HepG2 (cell line): ENCODE measurements around the gene CCDC69. TPM values are rescaled to one million over a fixed set of nuclear protein-coding genes. Genes with fewer than 3 reads are reported as not detected.

Source experiments
- ATAC-seq: fragments of 200-7000 bp; cut with Tn5 transposase; 3 replicates; pipeline ENCODE4 v1.9.1; 2020; ENCODE audit warnings: mild to moderate bottlenecking, moderate library complexity
- BruUV-seq: library from RNA; stranded (reverse); fragments of 400-500 nt; replicated peaks from 2 replicates; lab custom pipeline; 2021; lab: Mats Ljungman, UMichigan
- CTCF ChIA-PET: fragments of 300-600 bp; formaldehyde crosslinking; extraction: SDS; loops from one replicate; lab custom pipeline; 2021; ENCODE audit warnings: low total read pairs, inconsistent platforms, low intra/inter-chr PET ratio; lab: Yijun Ruan, JAX
- POLR2A ChIA-PET: fragments of 350-600 bp; sonication (Branson Sonifier 250); formaldehyde crosslinking; loops from one replicate; lab custom pipeline; 2020; ENCODE audit warnings: antibody characterized with exemption, inconsistent platforms; lab: Yijun Ruan, JAX
- DNase-seq: peaks from one replicate; pipeline ENCODE4 v3.0.0-alpha.2; 2015; ENCODE audit warnings: low spot score
- FAIRE-seq: peaks from 3 replicates; lab custom pipeline; 2011; peaks lifted over from hg19 to GRCh38; lab: Jason Lieb, UNC
- H2AFZ ChIP-seq: one replicate; pipeline ENCODE4 v1.6.1; 2011; ENCODE audit warnings: low read length, inconsistent platforms
- H3K27ac ChIP-seq: fragments of 300-600 bp; 3 replicates; pipeline ENCODE4 v1.8.0; 2011; ENCODE audit warnings: mixed run types, mild to moderate bottlenecking, mixed read lengths, low read length, inconsistent platforms; ENCODE audit not compliant: insufficient read depth; ENCODE audit errors: extremely low read length
- H3K27me3 ChIP-seq, 2 experiments: fragments of 200-600 bp in 1 of 2; 2 replicates in 1 of 2; 3 replicates in 1 of 2; pipeline versions ENCODE4 v1.6.0 to v1.8.0; 2011; ENCODE audit warnings: low read length in 2 of 2, mild to moderate bottlenecking in 2 of 2, moderate library complexity in 2 of 2, inconsistent platforms in 1 of 2; ENCODE audit not compliant: insufficient read depth in 2 of 2, control insufficient read depth in 1 of 2
- H3K36me3 ChIP-seq, 2 experiments: fragments of 200-600 bp in 1 of 2; replicated peaks in 1 of 2; 2 replicates in 1 of 2; 3 replicates in 1 of 2; pipeline versions ENCODE4 v1.5.1 to v1.8.0; 2011; ENCODE audit warnings: low read length in 2 of 2, inconsistent platforms in 1 of 2; ENCODE audit not compliant: insufficient read depth in 2 of 2, control insufficient read depth in 1 of 2
- H3K4me1 ChIP-seq: 2 replicates; pipeline ENCODE4 v1.5.1; 2012; ENCODE audit warnings: low read length, inconsistent platforms; ENCODE audit not compliant: insufficient read depth
- H3K4me2 ChIP-seq: 2 replicates; pipeline ENCODE4 v1.6.0; 2011; ENCODE audit warnings: low read depth, low read length, inconsistent platforms
- H3K4me3 ChIP-seq, 3 experiments: fragments of 200-600 bp in 1 of 3; sonication (generic), shearing (Covaris generic) in 1 of 3; replicated peaks in 1 of 3; 2 replicates each; pipeline ENCODE4 v1.5.1; 2011 to 2016; ENCODE audit warnings: low read length in 3 of 3, inconsistent platforms in 2 of 3, low read depth in 2 of 3, mild to moderate bottlenecking in 2 of 3, control low read depth in 1 of 3, mixed read lengths in 1 of 3; ENCODE audit not compliant: insufficient read depth in 1 of 3
- H3K79me2 ChIP-seq: one replicate; pipeline ENCODE4 v1.6.1; 2011; ENCODE audit warnings: low read length, inconsistent platforms; ENCODE audit not compliant: insufficient read depth
- H3K9ac ChIP-seq: 2 replicates; pipeline ENCODE4 v1.6.0; 2011; ENCODE audit warnings: mild to moderate bottlenecking, low read depth, low read length, inconsistent platforms; ENCODE audit not compliant: insufficient read depth
- H3K9me3 ChIP-seq: 2 replicates; pipeline ENCODE4 v1.5.1; 2012; ENCODE audit warnings: mild to moderate bottlenecking, low read length
- H4K20me1 ChIP-seq: 2 replicates; pipeline ENCODE4 v1.6.0; 2011; ENCODE audit warnings: inconsistent platforms, mild to moderate bottlenecking, low read length, moderate library complexity; ENCODE audit not compliant: insufficient read depth
- ATF7 ChIP-seq, 2 experiments: fragments of 450-650 bp in 1 of 2; sonication (generic) in 1 of 2; formaldehyde crosslinking in 1 of 2; IDR thresholded peaks; 2 replicates each; pipeline versions ENCODE4 v1.4.0 to v1.6.1; 2016 to 2020; ENCODE audit warnings: antibody characterized with exemption in 1 of 2, mild to moderate bottlenecking in 1 of 2, missing genetic modification reagents in 1 of 2
- FOXK1 ChIP-seq: sonication (generic); formaldehyde crosslinking; IDR thresholded peaks from 2 replicates; pipeline ENCODE4 v1.4.0; 2020; ENCODE audit warnings: low read depth, missing genetic modification reagents, borderline replicate concordance
- GRHL1 ChIP-seq: sonication (generic); formaldehyde crosslinking; conservative IDR thresholded peaks from 2 replicates; pipeline ENCODE4 v1.8.0; 2022; ENCODE audit warnings: missing genetic modification reagents
- KLF13 ChIP-seq: sonication (generic); formaldehyde crosslinking; IDR thresholded peaks from 2 replicates; pipeline ENCODE4 v1.4.0; 2020; ENCODE audit warnings: mild to moderate bottlenecking, missing genetic modification reagents
- NPAS2 ChIP-seq: sonication (generic); formaldehyde crosslinking; IDR thresholded peaks from 2 replicates; pipeline ENCODE4 v1.8.0; 2022; ENCODE audit warnings: mild to moderate bottlenecking, missing genetic modification reagents, borderline replicate concordance
- POLR2AphosphoS5 ChIP-seq: IDR thresholded peaks from 2 replicates; pipeline ENCODE4 v1.6.1; 2012; ENCODE audit warnings: low read depth, low read length
- RELA ChIP-seq: sonication (generic); formaldehyde crosslinking; IDR thresholded peaks from 2 replicates; pipeline ENCODE4 v1.4.0; 2020; ENCODE audit warnings: missing genetic modification reagents
- TFDP1 ChIP-seq: IDR thresholded peaks from 2 replicates; pipeline ENCODE4 v1.6.1; 2016; ENCODE audit warnings: missing compliant biosample characterization, missing genetic modification reagents, borderline replicate concordance
- ZHX1 ChIP-seq: sonication (generic); formaldehyde crosslinking; IDR thresholded peaks from 2 replicates; pipeline ENCODE4 v1.8.1; 2022; ENCODE audit warnings: low read depth, mild to moderate bottlenecking, missing genetic modification reagents
- ZNF639 ChIP-seq: conservative IDR thresholded peaks from 2 replicates; pipeline ENCODE4 v1.6.1; 2018; ENCODE audit warnings: missing genetic modification reagents
- ZNF75D ChIP-seq: sonication (generic); formaldehyde crosslinking; IDR thresholded peaks from 2 replicates; pipeline ENCODE4 v1.8.1; 2023; ENCODE audit warnings: missing genetic modification reagents, mild to moderate bottlenecking, borderline replicate concordance
- WGBS: methylation state at CpG from one replicate; pipeline ENCODE4 v1.1.6; 2017; ENCODE audit warnings: low lambda C conversion rate; 5-methylcytosine and 5-hydroxymethylcytosine counted together
- in situ Hi-C: cut with HindIII; loops from 2 replicates; pipeline ENCODE4 v1.10.0; 2017; ENCODE audit warnings: low pct_unique_long_range_greater_than_20kb; ENCODE audit not compliant: extremely low pct_ligation_motif_present
- intact Hi-C: fragments of 100-400 bp; cut with micrococcal nuclease; formaldehyde crosslinking; loops from one replicate; pipeline ENCODE4 v1.10.0; 2022; ENCODE audit not compliant: unreplicated experiment
- polyA plus RNA-seq, 8 experiments: library from polyadenylated mRNA; depleted of rRNA in 3 of 8; stranded (reverse) in 7 of 8; unstranded in 1 of 8; fragments of >200 nt; fragmentation: Illumina TruSeq in 4 of 8; extraction: Trizol in 4 of 8; gene quantifications; 2 replicates each; pipeline versions ENCODE4 v1.2.1 to v1.2.3, GENCODE V29; 2011 to 2016; ENCODE audit warnings: low read depth in 4 of 8, missing spikeins in 1 of 8, mixed read lengths in 1 of 8; ENCODE audit not compliant: insufficient read depth in 1 of 8
- total RNA-seq, 5 experiments: library from RNA; depleted of rRNA; stranded (reverse); fragments of >200 nt; fragmentation: Illumina TruSeq; extraction: Trizol; gene quantifications; 2 replicates each; pipeline ENCODE4 v1.2.3, GENCODE V29; 2016; ENCODE audit warnings: low read depth in 1 of 5

CCDC69 gene
- total and polyA plus RNA-seq, 2 of the 13 experiments (the other 11 are each of a cell fraction or from before 2014, with no cell fraction given), result 12.2 to 45.2 TPM

- peak; percentile 92 for TF ChIP-seq ATF7 (IDR thresholded peaks at IDR 0.05)
- no peak for TF ChIP-seq ATF7 (CRISPR knock-in tag; IDR thresholded peaks at IDR 0.05)
- TF ChIP-seq NPAS2 (CRISPR knock-in tag), result no peak
These were observed 25.4 kb upstream of the CCDC69 start (continued) for GRCh38 chr5:151249281-151249680.

GRCh38 chr5:151248651-151249050 is 24.8 kb upstream of the CCDC69 start:
- no TSS peak for BruUV-seq
- intact Hi-C loops, result no loop called here
- TF ChIP-seq KLF13 (CRISPR knock-in tag), result no peak
- TF ChIP-seq ZHX1 (CRISPR knock-in tag), result no peak
- TF ChIP-seq RELA, result no peak
- no peak for TF ChIP-seq GRHL1 (CRISPR knock-in tag)
- no peak for TF ChIP-seq TFDP1
- no peak for TF ChIP-seq ZNF75D (CRISPR knock-in tag)
- TF ChIP-seq ZNF639 (CRISPR knock-in tag), result no peak
- 0 out of 2 replicates have a peak, but pooled peaks have one; percentile 34 for TF ChIP-seq POLR2AphosphoS5
- no peak for TF ChIP-seq FOXK1 (CRISPR knock-in tag)
- TF ChIP-seq, all 625 proteins: peak for 1
- peaks cover 18% of the 10 kb centered on the region for H3K79me2 ChIP-seq
- H3K36me3 ChIP-seq, result no peaks in the 10 kb centered on the region
- H4K20me1 ChIP-seq, result no peaks in the 10 kb centered on the region
- POLR2A ChIA-PET, result no interaction called here
- no peaks in the 10 kb centered on the region for H3K9me3 ChIP-seq
- H3K4me1 ChIP-seq, result peaks cover 18% of the 10 kb centered on the region
- H3K4me2 ChIP-seq, result peak overlapping the region; percentile 97; the same call in 1 of the 2 replicates
- H3K27me3 ChIP-seq, result no peaks in the 10 kb centered on the region; a peak in 2 of 5 replicates
- no peak overlapping the region for H3K4me3 ChIP-seq
- CTCF ChIA-PET, result no interaction called here
- H3K27ac ChIP-seq, result no peak overlapping the region
- WGBS, result 67% methylated on average over 2 of the region's 2 CpGs
- H2AFZ ChIP-seq, result no peak overlapping the region
- ATAC-seq (no peak), FAIRE-seq (no peak), DNase-seq (no peak)
- no peak overlapping the region for H3K9ac ChIP-seq
- in situ Hi-C loops, result loop anchor here (10.0 kb wide), 1 partner anchor 204 kb away; no protein-coding TSS in a partner anchor
